Keratinocyte (primary cell): ENCODE data around the gene CACNA1C.

Experiments
- CTCF ChIP-seq, 3 experiments: IDR thresholded peaks in 1 of 3; conservative IDR thresholded peaks in 1 of 3; optimal IDR thresholded peaks in 1 of 3; 2 replicates in 2 of 3; 3 replicates in 1 of 3; pipeline versions ENCODE3 to v1.5.1; 2011; ENCODE audit warnings: low read length in 3 of 3, mild to moderate bottlenecking in 3 of 3, moderate library complexity in 2 of 3, control low read depth in 1 of 3, inconsistent platforms in 1 of 3; ENCODE audit not compliant: insufficient read depth in 2 of 3; ENCODE audit errors: extremely low read depth in 1 of 3
- EZH2 ChIP-seq: IDR thresholded peaks from one replicate; pipeline ENCODE4 v1.6.1; 2012; ENCODE audit warnings: inconsistent platforms, mild to moderate bottlenecking, low read length, moderate library complexity

- TF ChIP-seq CTCF (optimal IDR thresholded peaks at IDR 0.05 in 1 of 3, IDR thresholded peaks at IDR 0.05 in 1 of 3, conservative IDR thresholded peaks at IDR 0.05 in 1 of 3; ENCODE audit: extremely low read depth in 1 of 3, insufficient read depth in 2 of 3, low read length in 3 of 3) (no peak), EZH2 (no peak)
Measured at GRCh38 chr12:2710701-2711100, 657.9 kb downstream of the CACNA1C start.
